ENCODE results near the gene S100PBP. TPM values are rescaled to one million over a fixed set of nuclear protein-coding genes. Genes with fewer than 3 reads are reported as not detected.

The S100PBP gene
- total and polyA plus RNA-seq, 9 of the 15 experiments (the other 6 are each of a cell fraction or from before 2014, with no cell fraction given), result 22.9 to 60.2 (median 32.9) TPM

DNA sequence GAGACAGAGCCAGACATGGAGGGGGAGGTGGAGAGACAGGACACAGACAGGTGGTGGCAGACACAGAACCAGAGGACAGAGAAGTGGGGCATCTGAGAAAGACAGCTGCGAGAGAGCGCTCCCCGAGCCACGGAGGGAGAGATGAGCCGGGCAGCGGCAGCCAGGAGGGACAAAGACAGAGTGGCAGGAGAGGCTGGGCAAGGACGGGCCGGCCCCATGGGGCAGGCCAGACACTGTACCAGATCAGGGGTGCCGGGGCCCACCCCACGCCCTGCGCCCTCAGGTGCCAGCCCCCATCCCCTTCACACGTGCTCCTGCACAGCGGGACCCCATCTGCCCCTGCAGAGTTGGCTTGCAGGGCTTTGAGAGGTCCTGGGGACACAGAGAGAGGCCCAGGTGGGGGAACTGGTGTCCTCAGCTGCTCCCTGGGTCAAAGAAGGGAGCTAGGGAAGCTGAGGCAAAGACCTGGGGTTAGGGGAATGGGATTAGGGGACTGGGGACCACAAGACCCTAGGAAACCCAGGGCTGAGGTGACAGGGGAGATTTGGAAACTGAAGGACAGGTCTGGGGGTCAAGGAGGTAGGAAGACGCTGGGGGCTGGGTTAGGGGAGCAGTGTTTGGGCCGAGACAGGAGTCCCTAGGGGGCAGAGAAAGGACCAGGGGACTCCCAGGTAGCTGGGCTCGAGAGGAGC, 52.6 kb downstream of the S100PBP start (continued):
- TF ChIP-seq NR0B1 (IDR thresholded peaks at IDR 0.05; ENCODE audit: partially characterized antibody) (no peak), SMARCA4 (IDR thresholded peaks at IDR 0.05) (no peak), SMAD2 (IDR thresholded peaks at IDR 0.05; ENCODE audit: low read depth, low read length) (no peak), HDAC1 (IDR thresholded peaks at IDR 0.05) (no peak), RFX5 (IDR thresholded peaks at IDR 0.05; ENCODE audit: low read depth, low read length) (no peak)

DNA sequence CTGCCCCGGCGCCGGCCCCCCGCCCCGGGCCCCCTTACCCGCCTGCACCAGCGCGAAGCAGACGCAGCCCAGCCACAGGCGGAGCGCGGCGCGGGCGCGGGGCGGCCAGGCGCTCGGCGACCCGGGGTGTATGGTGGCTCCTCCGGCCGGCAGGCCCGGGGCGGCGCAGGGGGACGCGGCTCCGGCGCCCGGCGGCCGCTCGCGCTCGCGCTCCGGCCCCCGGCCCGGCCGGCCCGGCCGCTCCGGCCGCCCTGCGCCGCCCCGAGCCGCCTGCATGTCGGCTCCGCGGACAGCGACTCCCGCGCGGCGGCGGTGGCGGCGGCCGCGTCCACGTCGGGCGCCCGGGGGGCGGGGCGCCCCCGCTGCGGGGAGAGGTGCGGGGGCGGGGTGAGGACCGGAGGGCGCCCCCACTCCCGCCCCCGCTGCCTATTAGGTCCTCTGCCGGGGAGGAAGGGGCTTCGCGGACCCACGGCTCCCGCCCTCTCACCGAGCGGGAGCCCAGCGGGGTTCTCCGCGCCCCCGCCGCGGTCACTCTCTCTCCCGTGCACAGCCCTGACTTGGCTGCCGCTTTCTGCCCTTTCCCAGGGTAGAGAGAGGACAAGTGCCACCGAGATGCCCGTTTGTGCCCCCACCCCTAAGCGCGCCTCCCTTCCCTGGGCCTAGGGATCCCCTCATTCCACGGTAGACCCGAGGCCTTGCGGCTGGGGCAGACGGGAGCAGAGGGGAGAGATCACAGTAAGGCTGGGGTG, 53.3 kb downstream of the S100PBP start, which contains the start of gene FNDC5:
FNDC5 (minus strand) TSS at position 298 of the 749 bp plus-strand sequence.
- FAIRE-seq (no peak), ATAC-seq (peak; percentile 80), DNase-seq (ENCODE audit: extremely low read depth in 1 of 4, low spot score in 3 of 4) (peak; percentile 37 to 86 (median 72))
- Histone ChIP-seq H3K9ac (ENCODE audit: insufficient read depth in 1 of 2, low read depth in 2 of 2, low read length in 2 of 2) (peak within 1 kb of the TSS in 1 of 2 experiments; percentile 75; a peak in 2 of 4 replicates), H3K36me3 (ENCODE audit: control insufficient read depth, insufficient read depth, low read length) (no peaks in the 10 kb centered on the region), H3K27ac (ENCODE audit: extremely low read depth, low read depth, low read length) (no peak within 1 kb of the TSS), H3K27me3 (ENCODE audit: control insufficient read depth in 2 of 2, insufficient read depth in 2 of 2, low read length in 2 of 2) (peaks cover 4 to 20% of the 10 kb centered on the region in 2 experiments; a peak in 3 of 5 replicates), H2AFZ (ENCODE audit: low read depth, low read length) (peak within 1 kb of the TSS; percentile 14; the same call in 1 of the 2 replicates), H3K4me3 (peak within 1 kb of the TSS; percentile 28), H3K4me2 (ENCODE audit: insufficient read depth, low read length) (peak within 1 kb of the TSS; percentile 23), H3K9me3 (replicated peaks; ENCODE audit: control insufficient read depth, insufficient read depth, low read depth, low read length) (no peaks in the 10 kb centered on the region), H4K20me1 (replicated peaks; ENCODE audit: control insufficient read depth, insufficient read depth, low read length) (peaks cover 9% of the 10 kb centered on the region), H3K9me1 (ENCODE audit: control insufficient read depth, insufficient read depth, low read length) (no peaks in the 10 kb centered on the region), H3K79me2 (ENCODE audit: control insufficient read depth, insufficient read depth, low read length) (no peaks in the 10 kb centered on the region), H3K4me1 (replicated peaks in 1 of 2; ENCODE audit: control insufficient read depth in 2 of 2, insufficient read depth in 2 of 2, low read length in 2 of 2) (peaks cover 5 to 16% of the 10 kb centered on the region in 2 experiments; a peak in 4 of 5 replicates)
- ChIA-PET CTCF (ENCODE audit: low intra/inter-chr PET ratio) (interaction anchor here (0.5 to 2.9 kb wide), 3 partner anchors 159 to 467 kb away, joined by 3 to 26 read pairs (median 3); no protein-coding TSS in a partner anchor), POLR2A (interaction anchor here (0.8 to 1.0 kb wide), 2 partner anchors 8 to 13 kb away, joined by 3 read pairs; no protein-coding TSS in a partner anchor)
- in situ Hi-C loops (cut with MboI) (loop anchor here (5.0 kb wide), 1 partner anchor 348 kb away; no protein-coding TSS in a partner anchor), intact Hi-C loops (cut with micrococcal nuclease) (loop anchor here (2.0 to 5.0 kb wide), 3 partner anchors 98 to 468 kb away; no protein-coding TSS in a partner anchor)
- 4% methylated on average over 67 of the region's 99 CpGs for WGBS (ENCODE audit: insufficient coverage, low coverage, missing lambda C conversion rate)
- no TSS peak for BruUV-seq (replicated peaks)
- TF ChIP-seq RERE (CRISPR knock-in tag; IDR thresholded peaks at IDR 0.05; ENCODE audit: borderline replicate concordance) (no peak), KDM4B (IDR thresholded peaks at IDR 0.05; ENCODE audit: borderline replicate concordance in 2 of 2, low read depth in 1 of 2) (no peak), CEBPB (tag; IDR thresholded peaks at IDR 0.05) (no peak)
- TF ChIP-seq, protein P1, sequence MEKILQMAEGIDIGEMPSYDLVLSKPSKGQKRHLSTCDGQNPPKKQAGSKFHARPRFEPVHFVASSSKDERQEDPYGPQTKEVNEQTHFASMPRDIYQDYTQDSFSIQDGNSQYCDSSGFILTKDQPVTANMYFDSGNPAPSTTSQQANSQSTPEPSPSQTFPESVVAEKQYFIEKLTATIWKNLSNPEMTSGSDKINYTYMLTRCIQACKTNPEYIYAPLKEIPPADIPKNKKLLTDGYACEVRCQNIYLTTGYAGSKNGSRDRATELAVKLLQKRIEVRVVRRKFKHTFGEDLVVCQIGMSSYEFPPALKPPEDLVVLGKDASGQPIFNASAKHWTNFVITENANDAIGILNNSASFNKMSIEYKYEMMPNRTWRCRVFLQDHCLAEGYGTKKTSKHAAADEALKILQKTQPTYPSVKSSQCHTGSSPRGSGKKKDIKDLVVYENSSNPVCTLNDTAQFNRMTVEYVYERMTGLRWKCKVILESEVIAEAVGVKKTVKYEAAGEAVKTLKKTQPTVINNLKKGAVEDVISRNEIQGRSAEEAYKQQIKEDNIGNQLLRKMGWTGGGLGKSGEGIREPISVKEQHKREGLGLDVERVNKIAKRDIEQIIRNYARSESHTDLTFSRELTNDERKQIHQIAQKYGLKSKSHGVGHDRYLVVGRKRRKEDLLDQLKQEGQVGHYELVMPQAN (IDR thresholded peaks at IDR 0.05; ENCODE audit: borderline replicate concordance), result no peak

Measured in K562 (cell line).